Hematopoietic multipotent progenitor cell treated with erythropoietin and hydrocortisone succinate and interleukin-3 and kit ligand, for 6 days (in vitro differentiated cells): ENCODE data around the gene RAET1G.
"Not testable (repeated sequence)": the region's sequence is repeated elsewhere in the genome, so short reads cannot be mapped to it uniquely, and the experiment has no call there.

Experiments used
- DNase-seq: peaks from one replicate; pipeline ENCODE4 v3.0.0-alpha.2; 2015

Gene RAET1G, protein sequence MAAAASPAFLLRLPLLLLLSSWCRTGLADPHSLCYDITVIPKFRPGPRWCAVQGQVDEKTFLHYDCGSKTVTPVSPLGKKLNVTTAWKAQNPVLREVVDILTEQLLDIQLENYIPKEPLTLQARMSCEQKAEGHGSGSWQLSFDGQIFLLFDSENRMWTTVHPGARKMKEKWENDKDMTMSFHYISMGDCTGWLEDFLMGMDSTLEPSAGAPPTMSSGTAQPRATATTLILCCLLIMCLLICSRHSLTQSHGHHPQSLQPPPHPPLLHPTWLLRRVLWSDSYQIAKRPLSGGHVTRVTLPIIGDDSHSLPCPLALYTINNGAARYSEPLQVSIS

DNA sequence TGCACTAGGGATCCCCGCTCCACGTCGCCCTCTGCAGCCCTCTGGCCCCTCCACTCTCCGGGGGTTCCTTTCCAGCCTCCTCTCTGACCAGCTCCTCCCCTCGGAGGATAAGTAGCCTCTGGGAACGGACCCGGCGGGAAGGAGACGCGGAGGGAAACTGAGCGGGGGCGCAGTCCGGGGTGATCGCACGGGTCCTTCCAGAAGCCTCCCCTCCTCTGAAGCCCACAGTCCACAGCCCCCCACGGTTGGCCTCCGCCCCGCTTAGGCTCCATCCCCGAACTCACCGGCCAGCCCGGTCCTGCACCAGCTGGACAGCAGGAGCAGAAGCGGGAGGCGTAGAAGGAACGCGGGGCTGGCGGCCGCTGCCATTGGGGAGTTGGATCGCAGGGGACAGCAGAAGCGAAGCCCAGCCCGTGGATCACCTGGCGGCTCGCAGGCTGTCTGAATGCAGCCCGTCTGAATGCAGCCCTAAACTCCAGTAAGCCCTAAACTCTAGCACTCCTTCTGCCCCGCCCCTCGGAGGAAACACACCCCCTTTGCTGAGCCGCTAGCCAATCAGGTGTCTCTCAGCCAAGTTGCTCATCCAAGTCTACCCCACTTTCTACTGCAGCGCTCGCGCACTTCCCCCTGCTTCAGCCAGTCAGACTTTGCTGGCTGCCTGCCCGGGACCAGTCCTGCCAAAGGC lies at the start of gene RAET1G:
Gene RAET1G (minus strand): TSS at position 480 of the 685 bp plus-strand sequence. CDS start 111 bp downstream, at position 369.
- DNase-seq, result peak; percentile 96

- DNase-seq, result no peak
Observed at GRCh38 chr6:149969635-149970034, 46.7 kb upstream of the RAET1G start.

DNA sequence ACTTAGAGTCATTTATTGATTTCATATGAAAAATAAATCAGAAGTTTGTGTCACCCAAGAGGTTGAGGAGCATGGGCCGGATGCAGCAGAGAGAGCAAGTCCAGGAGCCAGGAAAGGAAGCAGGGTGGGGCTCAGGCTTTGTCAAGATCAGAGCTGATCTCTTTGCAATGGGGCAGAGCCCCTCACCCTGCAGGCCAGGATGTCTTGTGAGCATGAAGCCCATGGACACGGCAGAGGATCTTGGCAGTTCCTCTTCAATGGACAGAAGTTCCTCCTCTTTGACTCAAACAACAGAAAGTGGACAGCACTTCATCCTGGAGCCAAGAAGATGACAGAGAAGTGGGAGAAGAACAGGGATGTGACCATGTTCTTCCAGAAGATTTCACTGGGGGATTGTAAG lies 46.0 kb upstream of the RAET1G start:
- not testable (repeated sequence) for DNase-seq

- not testable (repeated sequence) for DNase-seq
Observed at GRCh38 chr6:149967999-149968398, 45.1 kb upstream of the RAET1G start.

DNA sequence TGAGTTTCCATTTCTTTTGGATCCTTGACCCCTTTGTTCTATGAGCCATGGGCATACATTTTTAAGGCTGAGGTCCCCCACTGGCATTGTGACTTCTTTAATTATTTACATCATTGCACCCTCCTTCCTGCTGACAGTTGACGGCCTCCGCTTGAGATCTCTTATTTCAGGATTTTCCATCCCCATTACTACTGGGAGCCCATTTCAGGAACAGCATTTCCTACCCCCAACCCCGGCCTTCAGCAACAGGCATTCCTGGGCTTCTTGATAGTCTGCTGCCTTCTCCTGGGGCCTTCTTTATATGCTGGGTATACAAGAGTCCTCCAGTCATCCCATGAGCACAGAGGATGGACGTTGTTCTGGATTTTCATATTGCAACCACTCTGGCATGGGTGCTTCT lies 44.7 kb upstream of the RAET1G start:
- DNase-seq, result no peak

GRCh38 chr6:149966319-149966718 lies 43.4 kb upstream of the RAET1G start:
- not testable (repeated sequence) for DNase-seq

DNA sequence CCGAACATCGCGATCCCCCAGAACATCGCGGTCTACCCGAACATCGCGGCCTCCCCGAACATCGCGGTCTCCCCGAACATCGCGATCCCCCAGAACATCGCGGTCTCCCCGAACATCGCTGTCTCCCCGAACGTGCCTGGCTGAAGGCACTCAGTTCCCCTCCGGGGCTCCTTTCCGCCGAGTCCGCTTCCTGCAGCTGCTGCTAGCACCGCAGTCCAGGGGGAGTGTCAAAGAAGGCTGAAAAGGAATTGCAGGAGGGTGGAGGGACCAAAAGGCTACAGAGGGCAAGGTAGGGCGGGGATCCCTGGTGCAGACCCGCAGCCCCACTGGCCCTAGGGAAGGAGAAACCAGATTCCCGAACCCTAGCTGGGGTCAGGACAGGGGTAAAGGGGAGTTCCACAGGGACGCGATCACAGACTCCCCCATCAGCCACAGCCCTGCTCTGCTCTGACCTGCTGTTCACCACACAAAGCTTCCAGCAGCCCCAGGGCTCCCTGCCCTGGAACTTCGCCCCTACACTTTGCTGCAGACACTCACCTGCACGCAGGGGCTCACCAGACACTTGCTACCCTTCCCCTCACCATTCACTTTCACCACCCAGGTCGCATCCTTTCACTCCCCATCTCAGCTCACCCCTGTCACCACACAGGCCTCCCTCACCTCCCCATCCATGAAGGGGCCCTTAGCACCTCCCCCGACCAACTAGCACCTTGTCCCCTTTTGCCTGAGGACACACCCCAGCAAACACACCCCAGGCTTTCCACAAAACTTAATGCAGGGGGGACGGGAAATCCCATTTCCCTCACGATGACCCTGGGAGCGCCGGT lies 42.5 kb upstream of the RAET1G start:
- DNase-seq, result peak; percentile 35

DNA sequence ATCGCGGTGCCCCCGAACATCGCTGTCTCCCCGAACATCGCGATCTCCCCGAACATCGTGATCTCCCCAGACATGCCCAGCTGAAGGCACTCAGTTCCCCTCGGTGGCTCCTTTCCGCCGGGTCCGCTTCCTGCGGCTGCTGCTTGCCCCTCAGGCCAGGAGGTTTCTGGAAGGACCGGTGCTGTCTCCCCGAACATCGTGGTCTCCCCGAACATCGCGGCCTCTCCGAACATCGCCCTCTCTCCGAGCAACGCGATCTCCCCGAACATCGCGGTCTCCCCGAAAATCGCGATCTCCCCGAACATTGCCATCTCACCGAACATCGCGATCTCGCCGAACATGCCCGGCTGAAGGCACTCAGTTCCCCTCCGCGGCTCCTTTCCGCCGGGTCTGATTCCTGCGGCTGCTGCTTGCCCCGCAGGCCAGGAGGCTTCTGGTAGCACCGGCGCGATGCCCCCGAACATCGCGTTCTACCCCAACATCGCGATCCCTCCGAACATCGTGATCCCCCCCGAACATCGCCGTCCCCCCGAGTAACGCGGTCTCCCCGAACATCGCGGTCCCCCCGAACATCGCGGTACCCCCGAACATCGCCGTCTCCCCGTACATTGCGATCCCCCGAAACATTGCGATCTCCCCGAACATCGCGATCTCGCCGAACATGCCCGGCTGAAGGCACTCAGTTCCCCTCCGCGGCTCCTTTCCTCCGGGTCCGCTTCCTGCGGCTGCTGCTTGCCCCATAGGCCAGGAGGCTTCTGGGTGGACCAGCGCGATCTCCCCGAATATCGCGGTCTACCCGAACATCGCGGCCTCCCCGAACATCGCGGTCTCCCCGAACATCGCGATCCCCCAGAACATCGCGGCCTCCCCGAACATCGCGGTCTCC lies 41.6 kb upstream of the RAET1G start:
- DNase-seq, result peak; percentile 6

- DNase-seq, result peak; percentile 87
Observed at GRCh38 chr6:149963462-149964307, 40.8 kb upstream of the RAET1G start, which contains the start of gene ULBP1. Gene ULBP1, plus strand, starts transcription at chr6:149963943. Its CDS starts 107 bp downstream, at chr6:149964050.

DNA sequence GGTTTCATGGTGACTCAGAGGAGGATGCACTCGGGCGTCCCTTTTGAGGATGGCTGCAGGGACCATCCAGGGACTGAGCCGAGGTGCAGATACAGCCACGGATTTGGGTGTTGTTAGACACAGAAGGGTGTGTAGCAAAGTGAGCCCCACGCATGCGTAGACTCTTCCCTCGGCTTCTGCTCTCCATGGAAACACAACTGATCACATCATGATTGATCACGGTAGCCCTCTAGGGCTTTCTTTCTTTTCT lies 40.2 kb upstream of the RAET1G start:
- peak; percentile 65 for DNase-seq

DNA sequence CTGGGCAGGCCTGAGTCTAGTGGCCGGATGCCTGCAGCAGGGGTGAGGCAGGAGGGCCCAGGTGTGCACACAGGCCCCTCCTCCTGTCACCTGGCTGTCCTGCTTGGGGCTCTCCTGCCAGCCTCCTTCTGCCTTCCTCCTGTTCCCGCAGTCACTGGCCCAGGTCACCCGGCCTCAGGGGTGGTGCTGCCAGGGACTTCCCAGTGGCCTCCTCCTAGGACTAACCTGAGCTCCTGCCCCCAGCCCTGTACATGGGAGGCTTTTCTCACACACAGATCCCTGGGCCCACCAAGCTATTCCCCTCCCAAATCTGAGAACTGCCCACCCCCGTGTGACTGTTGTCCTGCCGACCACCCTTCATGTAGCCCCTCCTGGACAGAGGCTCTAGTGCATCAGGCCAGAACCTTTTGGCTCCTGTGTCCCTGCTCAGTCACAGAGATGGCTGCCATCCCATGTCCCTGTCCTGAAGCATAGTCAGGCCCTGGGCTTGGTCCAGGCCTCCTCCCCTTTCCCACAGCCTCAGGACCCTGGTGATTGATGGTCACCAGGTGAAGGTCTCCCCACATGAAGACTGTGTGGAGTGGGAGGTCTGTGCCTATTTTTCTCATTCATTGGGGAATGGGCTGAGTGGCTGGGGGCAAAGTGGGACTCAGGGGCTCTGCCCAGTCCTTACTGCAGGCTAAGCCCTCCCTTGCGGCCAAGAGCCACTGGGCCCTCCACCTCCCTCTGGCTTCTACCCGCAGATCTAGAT lies 39.7 kb upstream of the RAET1G start:
- DNase-seq, result no peak

GRCh38 chr6:149961728-149962425 lies 39.0 kb upstream of the RAET1G start:
- peak; percentile 74 for DNase-seq

- DNase-seq, result no peak
Observed at GRCh38 chr6:149960488-149960887, 37.6 kb upstream of the RAET1G start.

DNA sequence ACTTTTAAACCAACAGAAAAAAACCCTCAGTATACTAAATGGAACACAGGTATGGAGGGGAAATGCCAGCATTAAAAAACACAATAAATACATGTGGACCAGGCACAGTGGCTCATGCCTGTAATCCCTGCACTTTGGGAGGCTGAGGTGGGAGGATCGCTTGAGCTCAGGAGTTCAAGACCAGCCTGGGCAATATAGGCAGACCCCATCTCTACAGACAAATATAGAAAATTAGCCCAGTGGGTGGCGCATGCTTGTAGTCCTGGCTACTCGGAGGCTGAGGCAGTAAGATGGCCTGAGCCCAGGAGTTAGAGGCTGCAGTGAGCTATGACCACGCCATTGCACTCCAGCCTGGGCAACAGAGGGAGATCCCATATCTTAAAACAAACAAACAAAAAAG lies 36.9 kb upstream of the RAET1G start:
- DNase-seq, result not testable (repeated sequence)

GRCh38 chr6:149958124-149958523 lies 35.2 kb upstream of the RAET1G start:
- not testable (repeated sequence) for DNase-seq

DNA sequence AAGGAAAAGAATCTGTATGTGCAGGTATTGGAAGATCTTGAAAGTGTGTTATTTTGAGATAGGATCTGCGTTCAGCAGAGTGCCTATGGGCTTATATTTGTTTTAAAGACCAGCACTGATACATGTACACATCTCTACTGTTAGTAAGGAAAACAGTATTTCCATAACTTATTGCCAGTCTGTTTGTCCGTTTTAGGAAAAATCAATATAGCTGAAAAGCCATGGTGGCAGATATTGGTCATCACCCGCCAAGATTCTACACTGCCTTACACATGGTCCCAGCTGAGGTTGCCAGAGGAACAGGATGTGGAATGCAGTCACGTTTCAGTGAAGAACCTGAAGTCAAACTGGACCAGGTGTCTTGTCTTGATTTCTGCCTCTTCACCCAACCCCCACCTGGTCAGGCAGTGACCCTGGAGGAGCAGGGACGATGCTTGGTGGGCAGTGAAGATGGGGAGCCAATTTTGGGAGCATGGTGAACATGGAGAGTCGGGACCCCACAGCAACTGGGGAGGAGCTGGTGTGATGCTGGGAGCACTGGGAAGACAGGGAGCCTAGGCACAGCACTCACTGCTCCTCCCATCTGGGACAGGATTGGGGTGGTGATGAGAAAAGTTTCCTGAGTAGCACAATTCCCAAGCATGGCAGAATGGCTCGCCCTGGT lies 32.9 kb upstream of the RAET1G start:
- DNase-seq, result not testable (repeated sequence)

- not testable (repeated sequence) for DNase-seq
Observed at GRCh38 chr6:149954984-149955653, 32.2 kb upstream of the RAET1G start.

DNA sequence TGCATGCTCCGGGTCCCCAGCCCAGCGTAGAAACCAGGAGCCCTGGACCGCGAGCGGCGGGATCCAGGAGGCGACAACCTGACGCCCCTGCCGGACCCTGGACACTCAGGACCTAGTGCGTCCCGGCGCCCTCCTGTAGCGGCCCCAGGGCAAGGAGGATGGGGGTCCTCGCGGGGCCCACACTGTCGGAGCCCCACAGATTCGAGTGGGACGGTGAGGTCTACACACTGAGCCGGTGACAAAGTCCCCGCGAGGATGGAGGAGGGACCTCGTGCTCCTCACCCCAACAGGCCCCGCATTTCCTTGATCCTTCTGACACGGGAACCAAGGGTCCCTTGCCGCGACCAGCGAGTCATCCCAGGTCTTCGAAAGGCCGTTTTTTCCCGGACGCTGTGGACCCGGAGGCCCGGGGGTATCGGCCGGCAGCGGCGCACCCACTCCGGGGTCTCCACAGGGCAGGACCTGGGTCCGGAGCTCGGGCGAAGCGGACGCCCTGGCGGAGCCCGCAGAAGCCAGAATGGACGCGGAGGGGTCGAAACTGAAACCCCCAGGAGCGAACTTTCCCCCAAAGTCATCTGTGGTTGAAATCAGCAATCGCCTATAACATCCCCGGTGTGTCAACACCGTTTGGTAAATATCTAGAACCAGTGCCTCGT lies 31.5 kb upstream of the RAET1G start:
- not testable (repeated sequence) for DNase-seq
